HCT116 (cell line): ENCODE data around the gene KCNQ1OT1. TPM values are rescaled to one million over a fixed set of nuclear protein-coding genes. Genes with fewer than 3 reads are reported as not detected.

Source experiments
- ATAC-seq: fragments of 200-7000 bp; cut with Tn5 transposase; 2 replicates; pipeline ENCODE4 v1.9.1; 2020; ENCODE audit warnings: mild to moderate bottlenecking, moderate library complexity
- BruUV-seq: library from RNA; stranded (reverse); fragments of 400-500 nt; replicated peaks from 2 replicates; lab custom pipeline; 2021; lab: Mats Ljungman, UMichigan
- CTCF ChIA-PET: fragments of 300-600 bp; sonication (Branson Sonifier 250); formaldehyde crosslinking; loops from one replicate; lab custom pipeline; 2021; ENCODE audit warnings: antibody characterized with exemption; lab: Charles Lee
- POLR2A ChIA-PET: fragments of 300-600, 350-600 bp; sonication (Branson Sonifier 250); formaldehyde crosslinking; loops from one replicate; lab custom pipeline; 2021; ENCODE audit warnings: antibody characterized with exemption; lab: Charles Lee
- RAD21 ChIA-PET, 2 experiments: fragments of 300-600 bp; sonication (Branson Sonifier 250); formaldehyde crosslinking; loops; one replicate each; lab custom pipeline; 2023; ENCODE audit warnings: low total read pairs in 2 of 2; ENCODE audit not compliant: uncharacterized antibody in 2 of 2, unreplicated experiment in 2 of 2, low non-redundant PET in 1 of 2; lab: Charles Lee
- DNase-seq: peaks from one replicate; pipeline ENCODE4 v3.0.0-alpha.2; 2010; ENCODE audit warnings: low read depth, low spot score
- H2AFZ ChIP-seq: fragments of 200-600 bp; shearing (Covaris generic), sonication (generic); 2 replicates; pipeline ENCODE4 v1.6.1; 2017; ENCODE audit warnings: low read depth, mixed run types, mixed read lengths, antibody characterized with exemption, low read length; ENCODE audit not compliant: poor library complexity, severe bottlenecking
- H3K27ac ChIP-seq: 2 replicates; pipeline ENCODE4 v1.5.1; 2012; ENCODE audit warnings: low read depth, low read length
- H3K27me3 ChIP-seq: fragments of 200-600 bp; sonication (generic); 2 replicates; pipeline ENCODE4 v1.6.1; 2016; ENCODE audit warnings: mixed run types, low read length, mixed read lengths; ENCODE audit not compliant: insufficient read depth
- H3K36me3 ChIP-seq, 2 experiments: fragments of 200-500 bp in 1 of 2; fragments of 200-600 bp in 1 of 2; sonication (Bioruptor generic) in 1 of 2; sonication (generic) in 1 of 2; 2 replicates each; pipeline versions ENCODE4 v1.5.1 to v1.6.1; 2014 to 2016; ENCODE audit warnings: low read length in 2 of 2, inconsistent platforms in 1 of 2, mixed read lengths in 1 of 2, mixed run types in 1 of 2; ENCODE audit not compliant: insufficient read depth in 2 of 2, control insufficient read depth in 1 of 2
- H3K4me1 ChIP-seq, 2 experiments: fragments of 200-600 bp in 1 of 2; sonication (generic) in 1 of 2; 2 replicates each; pipeline versions ENCODE4 v1.5.1 to v1.6.1; 2012 to 2017; ENCODE audit warnings: low read length in 2 of 2, inconsistent platforms in 1 of 2, mild to moderate bottlenecking in 1 of 2, mixed read lengths in 1 of 2, mixed run types in 1 of 2, moderate library complexity in 1 of 2; ENCODE audit not compliant: insufficient read depth in 2 of 2, control insufficient read depth in 1 of 2
- H3K4me2 ChIP-seq: fragments of 200-600 bp; sonication (generic); 2 replicates; pipeline ENCODE4 v1.6.1; 2017; ENCODE audit warnings: mixed run types, low read length, mixed read lengths
- H3K4me3 ChIP-seq, 2 experiments: fragments of 200-600 bp in 1 of 2; sonication (generic) in 1 of 2; replicated peaks in 1 of 2; 2 replicates each; pipeline ENCODE4 v1.5.1; 2011 to 2016; ENCODE audit warnings: low read length in 2 of 2, control low read depth in 1 of 2, low read depth in 1 of 2, mild to moderate bottlenecking in 1 of 2, mixed read lengths in 1 of 2, mixed run types in 1 of 2
- H3K79me2 ChIP-seq: fragments of 200-600 bp; sonication (generic); 2 replicates; pipeline ENCODE4 v1.6.1; 2017; ENCODE audit warnings: mild to moderate bottlenecking, mixed run types, low read length, moderate library complexity, mixed read lengths; ENCODE audit not compliant: insufficient read depth
- H3K9ac ChIP-seq: fragments of 200-600 bp; sonication (generic); 2 replicates; pipeline ENCODE4 v1.6.1; 2016; ENCODE audit warnings: low read length, mixed read lengths
- H3K9me2 ChIP-seq: fragments of 200-600 bp; sonication (generic), shearing (Covaris generic); 2 replicates; pipeline ENCODE4 v1.6.1; 2017; ENCODE audit warnings: mixed run types, mild to moderate bottlenecking, moderate library complexity; ENCODE audit not compliant: insufficient read depth
- H3K9me3 ChIP-seq, 2 experiments: fragments of 200-500 bp in 1 of 2; fragments of 200-600 bp in 1 of 2; sonication (Bioruptor generic) in 1 of 2; sonication (generic) in 1 of 2; 2 replicates each; pipeline ENCODE4 v1.6.1; 2014 to 2017; ENCODE audit warnings: low read length in 2 of 2, mixed read lengths in 2 of 2, inconsistent platforms in 1 of 2, low read depth in 1 of 2, mild to moderate bottlenecking in 1 of 2, mixed run types in 1 of 2, moderate library complexity in 1 of 2; ENCODE audit not compliant: control insufficient read depth in 1 of 2, insufficient read depth in 1 of 2
- H4K20me1 ChIP-seq: fragments of 200-600 bp; sonication (generic), shearing (Covaris generic); 2 replicates; pipeline ENCODE4 v1.6.1; 2017; ENCODE audit warnings: mixed run types, mild to moderate bottlenecking, moderate library complexity; ENCODE audit not compliant: insufficient read depth
- EGR1 ChIP-seq: IDR thresholded peaks from 2 replicates; pipeline ENCODE4 v1.6.1; 2012; ENCODE audit warnings: low read depth
- ELF1 ChIP-seq: IDR thresholded peaks from 2 replicates; pipeline ENCODE4 v1.6.1; 2012; ENCODE audit warnings: low read depth, borderline replicate concordance
- EZH2 ChIP-seq: fragments of 200-600 bp; sonication (generic); IDR thresholded peaks from 2 replicates; pipeline ENCODE4 v1.6.1; 2017; ENCODE audit warnings: antibody characterized with exemption, mixed run types
- EZH2phosphoT487 ChIP-seq: fragments of 200-600 bp; IDR thresholded peaks from 2 replicates; pipeline ENCODE4 v1.6.1; 2018; ENCODE audit warnings: antibody characterized with exemption, borderline replicate concordance
- POLR2A ChIP-seq: IDR thresholded peaks from 2 replicates; pipeline ENCODE4 v1.7.0; 2011; ENCODE audit warnings: borderline replicate concordance; ENCODE audit not compliant: insufficient read depth, insufficient read length; ENCODE audit errors: extremely low read depth
- POLR2AphosphoS5 ChIP-seq: IDR thresholded peaks from 2 replicates; pipeline ENCODE4 v1.6.1; 2011; ENCODE audit warnings: mild to moderate bottlenecking, low read depth, low read length, moderate library complexity
- RAD21 ChIP-seq: IDR thresholded peaks from 2 replicates; pipeline ENCODE4 v1.6.1; 2012; ENCODE audit warnings: low read depth, mild to moderate bottlenecking
- SIN3A ChIP-seq: IDR thresholded peaks from 2 replicates; pipeline ENCODE4 v1.6.1; 2012; ENCODE audit warnings: low read depth
- SP1 ChIP-seq: IDR thresholded peaks from 2 replicates; pipeline ENCODE4 v1.6.1; 2012; ENCODE audit warnings: low read depth
- SRF ChIP-seq: IDR thresholded peaks from 2 replicates; pipeline ENCODE4 v1.6.1; 2012; ENCODE audit warnings: low read depth
- TCF7L2 ChIP-seq: IDR thresholded peaks from 2 replicates; pipeline ENCODE4 v1.7.0; 2011; ENCODE audit warnings: borderline replicate concordance, inconsistent platforms; ENCODE audit not compliant: insufficient read depth, insufficient read length; ENCODE audit errors: extremely low read depth
- ZFX ChIP-seq: fragments of 450-650 bp; IDR thresholded peaks from 2 replicates; pipeline ENCODE4 v1.6.1; 2017
- ZNF274 ChIP-seq: fragments of 200-500 bp; sonication (Bioruptor generic); IDR thresholded peaks from 2 replicates; pipeline ENCODE4 v1.6.1; 2014; ENCODE audit warnings: mild to moderate bottlenecking, low read depth, low read length, inconsistent platforms
- intact Hi-C: fragments of 100-400 bp; cut with micrococcal nuclease; formaldehyde crosslinking; loops from 2 replicates; pipeline ENCODE4 v1.10.0; 2022
- total RNA-seq: library from RNA; stranded (reverse); gene quantifications from one replicate; pipeline ENCODE4 v1.2.1, GENCODE V29; 2021; ENCODE audit not compliant: unreplicated experiment
- TF ChIP-seq, protein P1 (sequence below): IDR thresholded peaks from 2 replicates; pipeline ENCODE4 v1.6.1; 2011; ENCODE audit warnings: mild to moderate bottlenecking, low read length, moderate library complexity; ENCODE audit not compliant: insufficient replicate concordance; ENCODE audit errors: extremely low read depth
- TF ChIP-seq, protein P2 (sequence below): IDR thresholded peaks from 2 replicates; pipeline ENCODE4 v1.6.1; 2012; ENCODE audit warnings: low read depth

KCNQ1OT1 gene
- total RNA-seq, 1 experiment from 2014 or later = 1.1 TPM

DNA sequence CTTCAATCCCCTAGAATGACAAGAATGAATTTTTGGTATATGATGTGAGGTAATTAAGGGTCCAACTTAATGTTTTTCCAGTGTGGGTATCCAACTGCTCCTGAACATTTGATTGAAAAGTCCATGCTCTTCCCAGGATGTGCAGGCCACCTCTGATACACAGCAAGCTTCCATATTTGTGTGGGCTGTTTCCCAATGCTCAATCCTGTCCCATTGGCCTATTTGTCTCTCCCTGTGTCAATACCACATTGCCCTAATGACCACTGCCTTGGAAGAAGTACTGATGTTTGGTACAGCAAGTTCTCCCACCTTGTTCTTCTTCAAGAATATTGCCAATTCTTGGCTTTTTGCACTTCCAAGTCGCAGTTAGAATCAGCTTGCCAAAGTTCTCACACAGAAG, 42.9 kb downstream of the KCNQ1OT1 start:
- POLR2A ChIA-PET = no interaction called here
- Histone ChIP-seq H3K36me3 (no peaks in the 10 kb centered on the region), H3K9ac (no peak overlapping the region), H3K79me2 (no peaks in the 10 kb centered on the region), H3K4me1 (no peaks in the 10 kb centered on the region), H3K9me2 (no peaks in the 10 kb centered on the region), H2AFZ (no peak overlapping the region), H3K27me3 (no peaks in the 10 kb centered on the region), H3K27ac (no peak overlapping the region), H3K4me2 (no peak overlapping the region), H4K20me1 (no peaks in the 10 kb centered on the region), H3K9me3 (peaks cover 4% of the 10 kb centered on the region in 2 experiments; a peak in 2 of 4 replicates), H3K4me3 (no peak overlapping the region)
- intact Hi-C loops = no loop called here
- no TSS peak for BruUV-seq
- no peak for ATAC-seq
- no peak for TF ChIP-seq TCF7L2
- TF ChIP-seq ELF1 = no peak
- no peak for TF ChIP-seq ZFX
- no peak for TF ChIP-seq EGR1
- CTCF ChIA-PET = no interaction called here
- no peak for DNase-seq
- RAD21 ChIA-PET = no interaction called here

DNA sequence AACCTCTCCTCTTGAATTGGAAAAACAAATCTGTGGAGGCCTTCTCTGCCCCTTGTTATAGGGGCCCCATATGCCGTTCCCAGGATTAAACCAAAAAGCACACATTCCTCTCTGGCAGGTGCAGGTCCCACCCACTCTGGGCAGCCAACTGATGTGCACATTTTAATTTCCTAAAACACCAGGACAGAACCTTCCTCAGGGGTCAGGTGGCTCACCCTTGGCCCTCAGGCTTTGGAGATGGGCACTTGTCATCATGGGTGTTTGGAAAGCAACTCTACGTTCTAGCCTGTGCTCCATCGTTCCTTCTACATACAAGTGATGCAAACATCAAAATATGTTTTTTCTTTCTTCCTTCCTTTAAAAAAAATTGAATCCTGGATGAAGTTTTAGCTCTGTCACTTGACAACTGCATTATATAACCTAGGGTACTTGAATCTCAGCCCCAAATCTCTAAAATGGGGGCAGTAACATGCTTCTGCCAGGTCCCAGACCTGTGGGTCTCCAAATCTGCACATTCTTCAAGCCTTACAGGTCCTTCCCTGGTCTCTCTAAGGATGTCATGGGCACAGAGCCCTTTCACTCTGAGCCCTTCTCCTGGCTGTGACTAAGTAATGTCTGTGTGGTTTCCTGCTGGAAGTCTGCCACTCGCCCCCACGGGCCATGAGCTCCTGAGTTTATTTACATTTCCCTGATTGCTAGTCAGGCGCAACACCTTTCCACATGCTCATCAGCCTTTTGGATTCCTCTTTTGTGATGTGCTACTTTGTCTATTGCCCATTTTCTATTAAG, 43.8 kb downstream of the KCNQ1OT1 start:
- CTCF ChIA-PET = no interaction called here
- ATAC-seq (peak; percentile 27; the same call in 1 of the 2 replicates), DNase-seq (no peak)
- no peak overlapping the region for H3K27ac ChIP-seq
- no peak overlapping the region for H2AFZ ChIP-seq
- H3K9me3 ChIP-seq = peaks cover 4% of the 10 kb centered on the region in 2 experiments; a peak in 2 of 4 replicates
- H3K4me1 ChIP-seq = no peaks in the 10 kb centered on the region
- intact Hi-C loops = no loop called here
- H3K4me3 ChIP-seq = no peak overlapping the region
- H4K20me1 ChIP-seq = no peaks in the 10 kb centered on the region
- H3K9me2 ChIP-seq = no peaks in the 10 kb centered on the region
- no peak overlapping the region for H3K4me2 ChIP-seq
- H3K9ac ChIP-seq = no peak overlapping the region
- BruUV-seq = no TSS peak
- RAD21 ChIA-PET = no interaction called here
- POLR2A ChIA-PET = no interaction called here
- no peaks in the 10 kb centered on the region for H3K79me2 ChIP-seq
- no peaks in the 10 kb centered on the region for H3K27me3 ChIP-seq
- no peaks in the 10 kb centered on the region for H3K36me3 ChIP-seq
- TF ChIP-seq SP1 (no peak), ZFX (no peak), SIN3A (no peak), EZH2 (no peak), SRF (no peak), ELF1 (no peak), POLR2A (no peak), ZNF274 (no peak), RAD21 (no peak), POLR2AphosphoS5 (no peak), EZH2phosphoT487 (no peak)
- TF ChIP-seq, protein P1, sequence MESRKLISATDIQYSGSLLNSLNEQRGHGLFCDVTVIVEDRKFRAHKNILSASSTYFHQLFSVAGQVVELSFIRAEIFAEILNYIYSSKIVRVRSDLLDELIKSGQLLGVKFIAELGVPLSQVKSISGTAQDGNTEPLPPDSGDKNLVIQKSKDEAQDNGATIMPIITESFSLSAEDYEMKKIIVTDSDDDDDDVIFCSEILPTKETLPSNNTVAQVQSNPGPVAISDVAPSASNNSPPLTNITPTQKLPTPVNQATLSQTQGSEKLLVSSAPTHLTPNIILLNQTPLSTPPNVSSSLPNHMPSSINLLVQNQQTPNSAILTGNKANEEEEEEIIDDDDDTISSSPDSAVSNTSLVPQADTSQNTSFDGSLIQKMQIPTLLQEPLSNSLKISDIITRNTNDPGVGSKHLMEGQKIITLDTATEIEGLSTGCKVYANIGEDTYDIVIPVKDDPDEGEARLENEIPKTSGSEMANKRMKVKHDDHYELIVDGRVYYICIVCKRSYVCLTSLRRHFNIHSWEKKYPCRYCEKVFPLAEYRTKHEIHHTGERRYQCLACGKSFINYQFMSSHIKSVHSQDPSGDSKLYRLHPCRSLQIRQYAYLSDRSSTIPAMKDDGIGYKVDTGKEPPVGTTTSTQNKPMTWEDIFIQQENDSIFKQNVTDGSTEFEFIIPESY = no peak
- TF ChIP-seq, protein P2, sequence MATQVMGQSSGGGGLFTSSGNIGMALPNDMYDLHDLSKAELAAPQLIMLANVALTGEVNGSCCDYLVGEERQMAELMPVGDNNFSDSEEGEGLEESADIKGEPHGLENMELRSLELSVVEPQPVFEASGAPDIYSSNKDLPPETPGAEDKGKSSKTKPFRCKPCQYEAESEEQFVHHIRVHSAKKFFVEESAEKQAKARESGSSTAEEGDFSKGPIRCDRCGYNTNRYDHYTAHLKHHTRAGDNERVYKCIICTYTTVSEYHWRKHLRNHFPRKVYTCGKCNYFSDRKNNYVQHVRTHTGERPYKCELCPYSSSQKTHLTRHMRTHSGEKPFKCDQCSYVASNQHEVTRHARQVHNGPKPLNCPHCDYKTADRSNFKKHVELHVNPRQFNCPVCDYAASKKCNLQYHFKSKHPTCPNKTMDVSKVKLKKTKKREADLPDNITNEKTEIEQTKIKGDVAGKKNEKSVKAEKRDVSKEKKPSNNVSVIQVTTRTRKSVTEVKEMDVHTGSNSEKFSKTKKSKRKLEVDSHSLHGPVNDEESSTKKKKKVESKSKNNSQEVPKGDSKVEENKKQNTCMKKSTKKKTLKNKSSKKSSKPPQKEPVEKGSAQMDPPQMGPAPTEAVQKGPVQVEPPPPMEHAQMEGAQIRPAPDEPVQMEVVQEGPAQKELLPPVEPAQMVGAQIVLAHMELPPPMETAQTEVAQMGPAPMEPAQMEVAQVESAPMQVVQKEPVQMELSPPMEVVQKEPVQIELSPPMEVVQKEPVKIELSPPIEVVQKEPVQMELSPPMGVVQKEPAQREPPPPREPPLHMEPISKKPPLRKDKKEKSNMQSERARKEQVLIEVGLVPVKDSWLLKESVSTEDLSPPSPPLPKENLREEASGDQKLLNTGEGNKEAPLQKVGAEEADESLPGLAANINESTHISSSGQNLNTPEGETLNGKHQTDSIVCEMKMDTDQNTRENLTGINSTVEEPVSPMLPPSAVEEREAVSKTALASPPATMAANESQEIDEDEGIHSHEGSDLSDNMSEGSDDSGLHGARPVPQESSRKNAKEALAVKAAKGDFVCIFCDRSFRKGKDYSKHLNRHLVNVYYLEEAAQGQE = no peak
